HG02852 (cell line): ENCODE measurements around the gene ADGRV1.

ENCODE experiments used
- ATAC-seq: cut with Tn5 transposase; IDR thresholded peaks from one replicate; pipeline ENCODE4 v1.9.1; 2021; ENCODE audit warnings: mild to moderate bottlenecking, moderate library complexity; ENCODE audit not compliant: unreplicated experiment

Gene ADGRV1

GRCh38 chr5:91121347-91121993 lies 562.9 kb downstream of the ADGRV1 start:
- no peak for ATAC-seq

- ATAC-seq, result no peak
Observed at GRCh38 chr5:91122651-91123050, 564.1 kb downstream of the ADGRV1 start.

GRCh38 chr5:91123291-91123690 lies 564.7 kb downstream of the ADGRV1 start:
- ATAC-seq, result no peak

GRCh38 chr5:91123901-91124300 lies 565.3 kb downstream of the ADGRV1 start:
- no peak for ATAC-seq

- ATAC-seq, result no peak
Observed at GRCh38 chr5:91125916-91126315, 567.3 kb downstream of the ADGRV1 start.

- ATAC-seq, result no peak
Observed at GRCh38 chr5:91126448-91126847, 567.9 kb downstream of the ADGRV1 start.

- no peak for ATAC-seq
Observed at GRCh38 chr5:91126888-91127287, 568.3 kb downstream of the ADGRV1 start.

GRCh38 chr5:91127456-91128081 lies 569.0 kb downstream of the ADGRV1 start:
- ATAC-seq, result no peak

- no peak for ATAC-seq
Observed at GRCh38 chr5:91128604-91129003, 570.0 kb downstream of the ADGRV1 start.

GRCh38 chr5:91129748-91130147 lies 571.2 kb downstream of the ADGRV1 start:
- ATAC-seq, result no peak

- ATAC-seq, result no peak
Observed at GRCh38 chr5:91130759-91131158, 572.2 kb downstream of the ADGRV1 start.

- no peak for ATAC-seq
Observed at GRCh38 chr5:91132550-91132949, 574.0 kb downstream of the ADGRV1 start.

- ATAC-seq, result no peak
Observed at GRCh38 chr5:91133183-91133582, 574.6 kb downstream of the ADGRV1 start.

- no peak for ATAC-seq
Observed at GRCh38 chr5:91135475-91136248, 577.1 kb downstream of the ADGRV1 start.

- no peak for ATAC-seq
Observed at GRCh38 chr5:91136271-91136670, 577.7 kb downstream of the ADGRV1 start.

GRCh38 chr5:91137647-91138046 lies 579.0 kb downstream of the ADGRV1 start:
- no peak for ATAC-seq

GRCh38 chr5:91139572-91140200 lies 581.1 kb downstream of the ADGRV1 start:
- no peak for ATAC-seq

GRCh38 chr5:91140657-91141056 lies 582.1 kb downstream of the ADGRV1 start:
- ATAC-seq, result no peak

- no peak for ATAC-seq
Observed at GRCh38 chr5:91141642-91142041, 583.0 kb downstream of the ADGRV1 start.

- no peak for ATAC-seq
Observed at GRCh38 chr5:91142386-91142785, 583.8 kb downstream of the ADGRV1 start.

GRCh38 chr5:91142819-91143218 lies 584.2 kb downstream of the ADGRV1 start:
- no peak for ATAC-seq

- no peak for ATAC-seq
Observed at GRCh38 chr5:91143840-91144239, 585.2 kb downstream of the ADGRV1 start.
